Inflammatory macrophage treated with lipopolysaccharide for 1 hour (primary cell): ENCODE data around the gene PIWIL4.
"Not testable (repeated sequence)": the region's sequence is repeated elsewhere in the genome, so short reads cannot be mapped to it uniquely, and the experiment has no call there.

ENCODE experiments used
- DNase-seq, 2 donors: peaks; one replicate each; pipeline ENCODE4 v3.0.0-alpha.2; 2020 to 2022

Gene PIWIL4

GRCh38 chr11:94549146-94549545 is 18.0 kb upstream of the PIWIL4 start:
- DNase-seq: no peak

GRCh38 chr11:94550513-94550912 is 16.7 kb upstream of the PIWIL4 start:
- peak; percentile 42 to 58 for DNase-seq

GRCh38 chr11:94553938-94554337 is 13.2 kb upstream of the PIWIL4 start:
- no peak for DNase-seq

GRCh38 chr11:94555752-94556329 is 11.3 kb upstream of the PIWIL4 start:
- DNase-seq: not testable (repeated sequence)

GRCh38 chr11:94557421-94557820 is 9.7 kb upstream of the PIWIL4 start:
- DNase-seq: no peak

GRCh38 chr11:94557992-94558391 is 9.2 kb upstream of the PIWIL4 start:
- DNase-seq: no peak

GRCh38 chr11:94558468-94558867 is 8.7 kb upstream of the PIWIL4 start:
- peak; percentile 81 to 94 for DNase-seq

GRCh38 chr11:94558932-94559331 is 8.2 kb upstream of the PIWIL4 start:
- no peak for DNase-seq

- DNase-seq: peak; percentile 75 to 92
These were observed 7.8 kb upstream of the PIWIL4 start for GRCh38 chr11:94559361-94559760.

GRCh38 chr11:94560834-94561233 is 6.3 kb upstream of the PIWIL4 start:
- DNase-seq: peak in 1 of 2 donors; percentile 60

GRCh38 chr11:94563176-94563847 is 3.9 kb upstream of the PIWIL4 start:
- DNase-seq: no peak

GRCh38 chr11:94563848-94564467 is 3.2 kb upstream of the PIWIL4 start:
- peak in 1 of 2 donors; percentile 77 for DNase-seq

- no peak for DNase-seq
These were observed 1.0 kb downstream of the PIWIL4 start for GRCh38 chr11:94568200-94568599.

- DNase-seq: no peak
These were observed 1.5 kb downstream of the PIWIL4 start for GRCh38 chr11:94568717-94569116.

GRCh38 chr11:94572975-94573374 is 5.8 kb downstream of the PIWIL4 start:
- not testable (repeated sequence) for DNase-seq

- peak; percentile 71 to 82 for DNase-seq
These were observed 7.2 kb downstream of the PIWIL4 start for GRCh38 chr11:94574193-94574961.

GRCh38 chr11:94576306-94576705 is 9.1 kb downstream of the PIWIL4 start:
- DNase-seq: no peak

- no peak for DNase-seq
These were observed 10.7 kb downstream of the PIWIL4 start for GRCh38 chr11:94577841-94578240.

- DNase-seq: peak in 1 of 2 donors; percentile 53
These were observed 14.8 kb downstream of the PIWIL4 start for GRCh38 chr11:94581926-94582325.

- peak; percentile 56 to 71 for DNase-seq
These were observed 16.2 kb downstream of the PIWIL4 start for GRCh38 chr11:94583213-94583865.

GRCh38 chr11:94583866-94584500 is 16.8 kb downstream of the PIWIL4 start:
- DNase-seq: peak; percentile 94 to 97

- no peak for DNase-seq
These were observed 17.8 kb downstream of the PIWIL4 start for GRCh38 chr11:94584978-94585377.
